ENCODE measurements around the gene TIMELESS. TPM values are rescaled to one million over a fixed set of nuclear protein-coding genes. Genes with fewer than 3 reads are reported as not detected.

TIMELESS gene
- total RNA-seq, 2 donors from 2014 or later: 8.0 to 12.3 TPM

DNA sequence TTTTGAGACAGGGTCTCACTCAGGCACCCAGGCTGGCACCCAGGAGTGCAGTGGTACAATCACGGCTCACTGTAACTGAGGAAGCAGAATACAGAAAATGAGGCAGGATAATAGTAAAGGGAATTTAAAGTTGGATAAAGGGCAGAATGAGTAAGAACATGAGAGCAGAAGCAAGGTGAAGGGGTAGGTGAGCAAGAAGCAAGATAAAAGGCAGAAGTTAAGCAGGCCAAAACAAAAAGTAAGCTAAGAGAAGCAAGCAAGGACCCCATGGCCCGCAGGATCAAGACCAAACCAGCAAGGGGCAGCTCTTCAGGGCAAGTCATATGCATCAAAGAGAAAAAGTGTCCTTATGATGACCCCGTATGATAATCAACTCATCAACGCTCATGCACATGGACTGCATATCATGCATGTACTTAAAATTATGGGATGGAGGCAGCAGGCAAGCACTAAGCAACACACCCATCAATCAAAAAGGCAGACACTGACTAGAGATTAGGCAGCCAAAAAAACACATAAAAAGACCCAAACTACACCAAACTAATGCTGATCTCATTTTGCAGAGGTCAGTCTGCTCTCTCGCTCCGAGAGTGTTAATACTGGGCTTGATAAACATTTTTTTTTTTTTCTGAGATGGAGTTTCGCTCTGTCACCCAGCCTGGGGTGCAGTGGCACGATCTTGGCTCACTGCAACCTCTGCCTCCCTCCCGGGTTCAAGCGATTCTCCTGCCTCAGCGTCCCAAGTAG lies 11.6 kb downstream of the TIMELESS start:
- H3K27ac ChIP-seq: no peak overlapping the region
- TF ChIP-seq POLR2A (IDR thresholded peaks at IDR 0.05) (no peak), POLR2AphosphoS5 (IDR thresholded peaks at IDR 0.05) (no peak)
- TF ChIP-seq, protein P1, sequence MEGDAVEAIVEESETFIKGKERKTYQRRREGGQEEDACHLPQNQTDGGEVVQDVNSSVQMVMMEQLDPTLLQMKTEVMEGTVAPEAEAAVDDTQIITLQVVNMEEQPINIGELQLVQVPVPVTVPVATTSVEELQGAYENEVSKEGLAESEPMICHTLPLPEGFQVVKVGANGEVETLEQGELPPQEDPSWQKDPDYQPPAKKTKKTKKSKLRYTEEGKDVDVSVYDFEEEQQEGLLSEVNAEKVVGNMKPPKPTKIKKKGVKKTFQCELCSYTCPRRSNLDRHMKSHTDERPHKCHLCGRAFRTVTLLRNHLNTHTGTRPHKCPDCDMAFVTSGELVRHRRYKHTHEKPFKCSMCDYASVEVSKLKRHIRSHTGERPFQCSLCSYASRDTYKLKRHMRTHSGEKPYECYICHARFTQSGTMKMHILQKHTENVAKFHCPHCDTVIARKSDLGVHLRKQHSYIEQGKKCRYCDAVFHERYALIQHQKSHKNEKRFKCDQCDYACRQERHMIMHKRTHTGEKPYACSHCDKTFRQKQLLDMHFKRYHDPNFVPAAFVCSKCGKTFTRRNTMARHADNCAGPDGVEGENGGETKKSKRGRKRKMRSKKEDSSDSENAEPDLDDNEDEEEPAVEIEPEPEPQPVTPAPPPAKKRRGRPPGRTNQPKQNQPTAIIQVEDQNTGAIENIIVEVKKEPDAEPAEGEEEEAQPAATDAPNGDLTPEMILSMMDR (IDR thresholded peaks at IDR 0.05): no peak
- no peaks in the 10 kb centered on the region for H3K9me3 ChIP-seq
- no peak overlapping the region for H3K4me3 ChIP-seq
- no peaks in the 10 kb centered on the region for H3K36me3 ChIP-seq
- intact Hi-C loops (cut with DNase I): no loop called here
- DNase-seq (ENCODE audit: low spot score): no peak
- no peaks in the 10 kb centered on the region for H3K4me1 ChIP-seq (replicated peaks)
- 88% methylated on average over 11 of the region's 11 CpGs for WGBS
- H3K27me3 ChIP-seq (replicated peaks; ENCODE audit: insufficient read depth): no peaks in the 10 kb centered on the region

DNA sequence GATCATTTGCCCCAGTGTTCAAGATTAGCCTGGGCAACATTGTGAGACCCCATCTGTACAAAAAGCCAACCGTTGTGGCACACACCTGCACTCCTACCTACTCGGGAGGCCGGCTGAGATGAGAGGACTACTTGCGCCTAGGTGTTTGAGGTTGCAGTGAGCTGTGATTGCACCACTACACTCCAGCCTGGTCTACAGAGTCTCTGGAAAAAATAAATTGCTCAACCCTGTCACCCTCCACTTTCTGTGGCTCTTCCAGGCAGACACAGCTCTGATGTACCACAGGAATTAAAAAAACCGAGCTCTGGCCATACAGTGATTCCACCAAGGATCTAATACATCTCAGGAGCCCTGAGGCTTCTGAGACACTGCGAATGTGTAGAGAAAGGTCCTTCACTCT lies 14.4 kb downstream of the TIMELESS start:
- 93% methylated on average over 6 of the region's 6 CpGs for WGBS
- intact Hi-C loops (cut with DNase I): no loop called here
- H3K36me3 ChIP-seq: no peaks in the 10 kb centered on the region
- no peak overlapping the region for H3K4me3 ChIP-seq
- no peaks in the 10 kb centered on the region for H3K9me3 ChIP-seq
- no peak overlapping the region for H3K27ac ChIP-seq
- TF ChIP-seq, protein P1 (IDR thresholded peaks at IDR 0.05): no peak
- TF ChIP-seq POLR2AphosphoS5 (IDR thresholded peaks at IDR 0.05): no peak
- no peak for TF ChIP-seq POLR2A (IDR thresholded peaks at IDR 0.05)
- DNase-seq (ENCODE audit: low spot score): no peak
- no peaks in the 10 kb centered on the region for H3K27me3 ChIP-seq (replicated peaks; ENCODE audit: insufficient read depth)
- H3K4me1 ChIP-seq (replicated peaks): no peaks in the 10 kb centered on the region

DNA sequence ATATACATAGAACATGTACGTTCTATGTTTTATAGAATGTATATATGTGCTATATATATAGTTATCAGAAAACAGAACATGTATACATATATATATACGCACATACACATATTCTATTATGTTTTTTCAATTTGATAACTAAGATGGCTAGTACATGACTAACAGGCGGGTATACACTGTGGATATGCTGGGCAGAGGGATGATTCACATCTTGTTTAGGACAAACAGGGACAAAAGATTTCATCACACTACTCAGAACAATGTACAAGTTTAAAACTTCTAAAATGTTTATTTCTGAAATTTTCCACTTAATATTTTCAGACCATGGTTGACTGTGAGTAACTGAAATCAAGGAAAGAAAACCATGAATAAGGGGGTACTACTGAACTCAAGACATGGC lies 17.4 kb downstream of the TIMELESS start:
- DNase-seq (ENCODE audit: low spot score): no peak
- Histone ChIP-seq H3K9me3 (no peaks in the 10 kb centered on the region), H3K27me3 (replicated peaks; ENCODE audit: insufficient read depth) (no peaks in the 10 kb centered on the region), H3K36me3 (no peaks in the 10 kb centered on the region), H3K27ac (no peak overlapping the region), H3K4me3 (no peak overlapping the region), H3K4me1 (replicated peaks) (no peaks in the 10 kb centered on the region)
- 95% methylated on average over 3 of the region's 3 CpGs for WGBS
- TF ChIP-seq POLR2AphosphoS5 (IDR thresholded peaks at IDR 0.05): no peak
- intact Hi-C loops (cut with DNase I): no loop called here

DNA sequence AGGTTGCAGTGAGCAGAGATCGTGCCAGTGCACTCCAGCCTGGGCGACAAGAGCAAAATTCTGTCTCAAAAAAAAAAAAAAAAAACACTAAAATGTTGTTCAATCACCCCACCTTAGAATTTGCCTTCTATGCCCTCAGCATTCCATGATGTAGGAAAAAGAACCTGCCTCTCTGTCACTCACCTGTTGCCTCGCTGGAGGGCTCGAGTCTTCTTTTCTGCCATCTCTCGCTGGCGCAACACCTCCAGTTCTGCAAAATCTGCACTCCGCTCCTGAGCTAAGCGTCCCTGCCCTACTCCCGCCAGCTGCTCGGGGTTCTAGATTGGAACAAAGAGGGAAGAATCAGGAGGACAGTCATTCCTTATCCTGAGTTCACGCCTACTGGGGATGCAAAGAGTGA lies 17.9 kb downstream of the TIMELESS start:
- Histone ChIP-seq H3K9me3 (no peaks in the 10 kb centered on the region), H3K36me3 (no peaks in the 10 kb centered on the region), H3K27me3 (replicated peaks; ENCODE audit: insufficient read depth) (no peaks in the 10 kb centered on the region), H3K4me1 (replicated peaks) (no peaks in the 10 kb centered on the region), H3K27ac (no peak overlapping the region), H3K4me3 (no peak overlapping the region)
- TF ChIP-seq POLR2A (IDR thresholded peaks at IDR 0.05): no peak
- no peak for TF ChIP-seq POLR2AphosphoS5 (IDR thresholded peaks at IDR 0.05)
- TF ChIP-seq, protein P1 (IDR thresholded peaks at IDR 0.05): no peak
- no peak for DNase-seq (ENCODE audit: low spot score)
- WGBS: 97% methylated on average over 11 of the region's 11 CpGs
- intact Hi-C loops (cut with DNase I): no loop called here

DNA sequence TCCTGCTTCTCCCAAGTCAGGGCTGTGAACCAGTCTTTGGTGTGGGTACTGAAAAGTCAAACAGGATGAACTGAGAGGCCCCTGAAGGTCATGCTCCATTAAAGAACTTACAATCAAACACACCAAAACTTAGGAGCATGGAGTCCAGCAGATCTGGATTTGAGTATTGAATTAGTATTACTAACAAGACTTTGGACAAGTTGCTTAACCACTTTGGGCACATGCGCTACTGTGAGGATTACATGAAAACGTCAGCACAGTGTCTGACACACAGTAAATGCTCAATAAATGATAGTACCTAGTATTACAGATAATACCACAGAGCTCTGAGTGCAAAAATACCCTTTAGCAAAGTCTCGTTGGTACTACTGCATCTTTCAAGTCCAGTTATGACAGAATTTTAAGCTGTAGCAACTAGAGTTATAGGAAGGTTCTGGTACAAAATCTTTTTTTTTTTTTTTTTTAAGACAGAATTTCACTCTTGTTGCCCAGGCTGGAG lies 23.2 kb downstream of the TIMELESS start:
- DNase-seq (ENCODE audit: low spot score): no peak
- no peaks in the 10 kb centered on the region for H3K27me3 ChIP-seq (replicated peaks; ENCODE audit: insufficient read depth)
- no peaks in the 10 kb centered on the region for H3K4me1 ChIP-seq (replicated peaks)
- no peaks in the 10 kb centered on the region for H3K9me3 ChIP-seq
- H3K36me3 ChIP-seq: no peaks in the 10 kb centered on the region
- TF ChIP-seq POLR2A (IDR thresholded peaks at IDR 0.05): no peak
- TF ChIP-seq, protein P1 (IDR thresholded peaks at IDR 0.05): no peak
- no peak for TF ChIP-seq POLR2AphosphoS5 (IDR thresholded peaks at IDR 0.05)
- intact Hi-C loops (cut with DNase I): no loop called here
- no peak overlapping the region for H3K4me3 ChIP-seq
- no peak overlapping the region for H3K27ac ChIP-seq
- 61% methylated on average over 3 of the region's 3 CpGs for WGBS

Data from prostate gland (tissue), 2 donors.